Breast epithelium (tissue), 4 donors: ENCODE results near the gene DSCAM. TPM values are rescaled to one million over a fixed set of nuclear protein-coding genes. Genes with fewer than 3 reads are reported as not detected.
A peak's percentile ranks its signal among the peaks of the same experiment; 100 is the strongest.

Experiments used
- DNase-seq, 2 donors: peaks; one replicate each; pipeline ENCODE4 v3.0.0-alpha.2; 2019; ENCODE audit warnings: low spot score in 2 of 2
- H3K27ac ChIP-seq, 2 donors: fragments of 200-600 bp; sonication (generic) in 1 of 2; one replicate each; pipeline ENCODE4 v1.5.1; 2016 to 2019; ENCODE audit warnings: mild to moderate bottlenecking in 1 of 2
- H3K27me3 ChIP-seq, 2 donors: fragments of 200-600 bp; sonication (generic) in 1 of 2; one replicate each; pipeline versions ENCODE4 v1.5.1 to v1.6.0; 2017 to 2019; ENCODE audit warnings: control low read depth in 1 of 2, mild to moderate bottlenecking in 1 of 2
- H3K36me3 ChIP-seq: fragments of 200-600 bp; one replicate; pipeline ENCODE4 v1.5.1; 2019
- H3K4me1 ChIP-seq, 2 donors: fragments of 200-600 bp; sonication (generic); one replicate each; pipeline ENCODE4 v1.5.1; 2016 to 2019; ENCODE audit warnings: control low read depth in 1 of 2
- H3K4me3 ChIP-seq, 3 donors: fragments of 200-600 bp; sonication (generic); 1 replicate in 2 of 3; 2 replicates in 1 of 3; pipeline ENCODE4 v1.5.1; 2016 to 2019; ENCODE audit warnings: mild to moderate bottlenecking in 3 of 3, moderate library complexity in 2 of 3
- H3K9me3 ChIP-seq, 2 donors: fragments of 200-600 bp; sonication (generic) in 1 of 2; one replicate each; pipeline ENCODE4 v1.5.1; 2016 to 2019; ENCODE audit warnings: control low read depth in 1 of 2
- POLR2A ChIP-seq: fragments of 450-650 bp; IDR thresholded peaks from one replicate; pipeline ENCODE4 v1.6.1; 2016; ENCODE audit warnings: antibody characterized with exemption, mild to moderate bottlenecking, moderate library complexity
- POLR2AphosphoS5 ChIP-seq, 3 donors: sonication (generic); formaldehyde crosslinking; IDR thresholded peaks; one replicate each; pipeline ENCODE4 v1.6.1; 2017; ENCODE audit warnings: antibody characterized with exemption in 3 of 3
- intact Hi-C: fragments of 100-400 bp; cut with DNase I; formaldehyde crosslinking; loops from one replicate; pipeline ENCODE4 v1.15.1; 2023; ENCODE audit warnings: low total_unique reads
- total RNA-seq, 3 donors: library from RNA; depleted of rRNA; stranded (reverse); fragments of >200 nt; gene quantifications; one replicate each; pipeline ENCODE4 v1.1.0, GENCODE V29; 2016
- TF ChIP-seq, protein P1 (sequence below), 3 donors: fragments of 450-650 bp; IDR thresholded peaks; one replicate each; pipeline ENCODE4 v1.5.1; 2016 to 2017; ENCODE audit warnings: antibody characterized with exemption in 3 of 3, mild to moderate bottlenecking in 3 of 3, moderate library complexity in 3 of 3

Gene DSCAM
- total RNA-seq, 3 donors from 2014 or later, result 0.33 to 0.44 TPM; not detected in 1

DNA sequence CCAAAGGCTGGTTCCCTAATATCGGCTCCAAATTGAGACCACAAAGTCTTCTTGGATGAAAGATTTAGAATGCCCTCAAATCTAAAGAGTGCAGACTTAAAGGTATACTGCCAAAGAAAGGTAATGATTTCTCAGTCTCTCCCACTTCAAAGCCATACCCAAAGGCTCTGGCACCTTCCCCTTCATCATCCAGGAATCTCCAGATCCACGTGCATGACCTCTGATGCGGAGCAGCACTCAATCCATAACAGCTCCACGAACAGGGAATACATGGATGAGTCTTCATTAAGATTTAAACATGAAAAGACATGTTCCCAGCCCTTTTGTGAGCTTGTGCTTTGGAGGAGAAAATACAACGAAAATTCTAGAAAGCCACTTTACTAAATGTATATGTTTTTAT, 453.9 kb downstream of the DSCAM start:
- Histone ChIP-seq H3K27ac (no peak overlapping the region), H3K36me3 (no peaks in the 10 kb centered on the region), H3K4me3 (no peak overlapping the region), H3K4me1 (no peaks in the 10 kb centered on the region), H3K27me3 (no peaks in the 10 kb centered on the region), H3K9me3 (no peaks in the 10 kb centered on the region)
- TF ChIP-seq POLR2AphosphoS5 (IDR thresholded peaks at IDR 0.05) (no peak), POLR2A (no peak)
- TF ChIP-seq, protein P1, sequence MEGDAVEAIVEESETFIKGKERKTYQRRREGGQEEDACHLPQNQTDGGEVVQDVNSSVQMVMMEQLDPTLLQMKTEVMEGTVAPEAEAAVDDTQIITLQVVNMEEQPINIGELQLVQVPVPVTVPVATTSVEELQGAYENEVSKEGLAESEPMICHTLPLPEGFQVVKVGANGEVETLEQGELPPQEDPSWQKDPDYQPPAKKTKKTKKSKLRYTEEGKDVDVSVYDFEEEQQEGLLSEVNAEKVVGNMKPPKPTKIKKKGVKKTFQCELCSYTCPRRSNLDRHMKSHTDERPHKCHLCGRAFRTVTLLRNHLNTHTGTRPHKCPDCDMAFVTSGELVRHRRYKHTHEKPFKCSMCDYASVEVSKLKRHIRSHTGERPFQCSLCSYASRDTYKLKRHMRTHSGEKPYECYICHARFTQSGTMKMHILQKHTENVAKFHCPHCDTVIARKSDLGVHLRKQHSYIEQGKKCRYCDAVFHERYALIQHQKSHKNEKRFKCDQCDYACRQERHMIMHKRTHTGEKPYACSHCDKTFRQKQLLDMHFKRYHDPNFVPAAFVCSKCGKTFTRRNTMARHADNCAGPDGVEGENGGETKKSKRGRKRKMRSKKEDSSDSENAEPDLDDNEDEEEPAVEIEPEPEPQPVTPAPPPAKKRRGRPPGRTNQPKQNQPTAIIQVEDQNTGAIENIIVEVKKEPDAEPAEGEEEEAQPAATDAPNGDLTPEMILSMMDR (IDR thresholded peaks at IDR 0.05), result no peak
- DNase-seq, result no peak
- intact Hi-C loops, result no loop called here

DNA sequence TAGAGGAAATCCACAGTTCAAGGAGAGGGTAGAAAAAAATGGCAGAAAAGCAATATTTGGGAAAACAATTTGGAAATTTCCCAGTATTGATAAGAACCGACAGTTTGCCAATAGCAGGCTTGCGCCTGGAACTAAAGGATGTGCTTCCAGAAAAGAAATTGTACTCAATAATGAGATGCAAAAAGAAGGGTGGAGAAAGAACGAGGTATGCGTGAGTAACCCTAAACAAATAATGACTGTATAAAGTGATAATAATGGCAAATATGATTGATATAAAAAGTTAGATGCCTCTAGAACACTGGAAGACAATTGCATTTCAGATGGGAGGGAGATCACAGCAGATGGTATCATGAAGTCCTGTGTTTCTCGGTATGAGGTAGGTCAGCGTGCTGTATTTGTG, 458.9 kb downstream of the DSCAM start:
- no peaks in the 10 kb centered on the region for H3K9me3 ChIP-seq
- no peaks in the 10 kb centered on the region for H3K36me3 ChIP-seq
- no peak for DNase-seq
- TF ChIP-seq, protein P1 (IDR thresholded peaks at IDR 0.05), result no peak
- TF ChIP-seq POLR2AphosphoS5 (IDR thresholded peaks at IDR 0.05) (no peak), POLR2A (no peak)
- H3K27me3 ChIP-seq, result no peaks in the 10 kb centered on the region
- H3K27ac ChIP-seq, result no peak overlapping the region
- intact Hi-C loops, result no loop called here
- no peaks in the 10 kb centered on the region for H3K4me1 ChIP-seq
- H3K4me3 ChIP-seq, result no peak overlapping the region

DNA sequence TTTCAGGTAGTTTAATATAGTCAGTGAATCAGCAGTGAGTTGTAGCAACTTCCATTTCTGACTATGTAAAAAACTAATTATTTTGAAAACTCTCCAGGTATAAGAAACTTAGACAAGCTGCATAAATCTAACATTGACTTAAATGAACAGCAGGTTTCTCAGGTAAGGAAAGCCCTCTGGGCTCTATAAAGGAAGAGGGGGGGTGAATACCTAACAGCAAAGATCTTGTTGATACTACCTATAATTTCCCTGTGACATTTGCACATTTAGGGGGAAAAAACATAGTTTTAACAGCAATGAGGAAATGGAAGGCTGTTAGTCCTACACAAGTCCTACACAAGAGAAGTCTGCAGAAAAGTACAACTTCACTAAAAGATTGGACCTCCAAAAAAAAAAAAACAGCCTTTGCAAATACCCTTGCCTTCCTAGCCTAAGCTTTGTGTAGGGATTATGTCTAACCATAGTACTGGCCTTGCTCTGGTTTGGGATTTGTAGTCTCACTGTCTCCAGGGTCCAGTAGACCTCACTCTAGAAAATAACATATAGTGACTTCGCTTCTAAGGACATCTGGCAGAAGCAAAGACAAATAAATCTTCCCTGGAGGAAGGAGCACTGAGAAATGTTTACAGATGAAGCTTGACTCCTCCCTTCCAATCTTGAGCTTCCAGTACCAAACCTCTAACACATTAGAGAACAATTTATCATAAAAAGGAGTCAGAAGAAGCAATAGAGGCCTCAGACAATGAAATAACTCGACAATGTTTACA, 459.8 kb downstream of the DSCAM start:
- no peak for DNase-seq
- no peak for TF ChIP-seq POLR2A
- TF ChIP-seq, protein P1 (IDR thresholded peaks at IDR 0.05), result no peak
- TF ChIP-seq POLR2AphosphoS5 (IDR thresholded peaks at IDR 0.05), result no peak
- no peaks in the 10 kb centered on the region for H3K9me3 ChIP-seq
- no peak overlapping the region for H3K4me3 ChIP-seq
- no peak overlapping the region for H3K27ac ChIP-seq
- H3K36me3 ChIP-seq, result no peaks in the 10 kb centered on the region
- H3K27me3 ChIP-seq, result no peaks in the 10 kb centered on the region
- intact Hi-C loops, result no loop called here
- no peaks in the 10 kb centered on the region for H3K4me1 ChIP-seq

DNA sequence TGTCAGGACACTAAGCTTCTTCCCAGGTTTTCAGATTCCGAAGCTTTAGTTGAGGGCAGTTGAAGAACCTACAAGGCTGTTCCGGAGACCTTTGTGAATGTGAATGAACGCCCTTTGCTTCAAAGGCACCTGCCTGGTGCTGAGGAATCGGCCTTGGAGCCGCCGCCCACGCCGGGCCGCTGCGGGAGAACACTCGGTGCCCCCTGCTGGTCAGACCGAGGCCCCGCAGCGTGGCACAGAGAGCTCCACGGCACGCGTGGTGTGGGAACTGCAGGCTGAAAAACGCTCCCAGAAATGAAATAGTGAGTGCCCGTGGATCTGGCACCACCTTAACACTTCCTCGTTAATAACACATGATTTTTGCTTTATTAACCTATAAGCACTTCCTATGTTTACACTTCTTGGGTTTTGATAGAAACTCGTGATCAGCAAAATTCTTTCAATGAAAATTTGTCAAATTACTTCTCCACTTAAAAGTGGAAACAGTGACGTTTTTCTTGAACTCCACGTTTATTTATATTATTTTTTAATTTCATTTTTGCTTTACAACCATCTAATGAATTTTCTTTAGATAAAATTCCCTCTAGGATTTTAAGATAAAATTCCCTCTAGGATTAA, 460.6 kb downstream of the DSCAM start:
- Histone ChIP-seq H3K27me3 (no peaks in the 10 kb centered on the region), H3K4me3 (no peak overlapping the region), H3K36me3 (no peaks in the 10 kb centered on the region), H3K4me1 (no peaks in the 10 kb centered on the region), H3K27ac (no peak overlapping the region), H3K9me3 (no peaks in the 10 kb centered on the region)
- peak; percentile 50 to 56 for DNase-seq
- intact Hi-C loops, result no loop called here
- TF ChIP-seq POLR2AphosphoS5 (IDR thresholded peaks at IDR 0.05), result no peak
- no peak for TF ChIP-seq POLR2A
- TF ChIP-seq, protein P1 (IDR thresholded peaks at IDR 0.05), result peak; percentile 54 to 64 (median 59)

DNA sequence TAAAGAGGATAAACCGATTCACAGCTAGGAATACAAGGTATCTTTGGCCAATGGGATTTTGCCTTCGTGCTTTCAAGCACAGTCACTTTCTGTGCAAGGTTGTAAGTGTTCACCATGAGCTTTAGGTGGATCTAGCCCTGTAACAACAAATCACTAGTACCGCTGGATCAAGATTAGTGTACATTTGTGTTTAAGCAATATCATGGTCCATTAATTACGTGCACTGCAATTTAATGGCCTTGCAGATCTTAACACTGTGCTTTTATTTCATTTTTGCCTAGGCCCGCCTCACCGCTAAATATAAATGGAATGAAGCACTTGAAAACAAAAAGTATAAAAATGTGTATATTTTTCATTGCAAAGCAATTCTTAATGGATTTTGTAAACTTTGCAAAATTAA, 461.1 kb downstream of the DSCAM start:
- no peaks in the 10 kb centered on the region for H3K36me3 ChIP-seq
- H3K9me3 ChIP-seq, result no peaks in the 10 kb centered on the region
- no peak for DNase-seq
- H3K4me1 ChIP-seq, result no peaks in the 10 kb centered on the region
- H3K27me3 ChIP-seq, result no peaks in the 10 kb centered on the region
- intact Hi-C loops, result no loop called here
- no peak overlapping the region for H3K27ac ChIP-seq
- TF ChIP-seq POLR2AphosphoS5 (IDR thresholded peaks at IDR 0.05), result no peak
- no peak for TF ChIP-seq POLR2A
- TF ChIP-seq, protein P1 (IDR thresholded peaks at IDR 0.05), result no peak
- no peak overlapping the region for H3K4me3 ChIP-seq
